Fibroblast of villous mesenchyme (primary cell): ENCODE results near the gene FAM89B. TPM values are rescaled to one million over a fixed set of nuclear protein-coding genes. Genes with fewer than 3 reads are reported as not detected.

Experiments used
- DNase-seq: peaks from one replicate; pipeline ENCODE4 v3.0.0-alpha.2; 2010; ENCODE audit warnings: low read depth
- H3K4me3 ChIP-seq: 2 replicates; pipeline ENCODE4 v1.5.1; 2011; ENCODE audit warnings: low read depth, mild to moderate bottlenecking, low read length
- CTCF ChIP-seq: IDR thresholded peaks from 2 replicates; pipeline ENCODE4 v1.5.1; 2012; ENCODE audit warnings: low read depth, mild to moderate bottlenecking, low read length; ENCODE audit not compliant: insufficient read depth
- total RNA-seq: library from RNA; depleted of rRNA; stranded (reverse); fragments of >200 nt; gene quantifications from 2 replicates; pipeline ENCODE4 v1.2.3, GENCODE V29; 2012

Gene FAM89B
- total RNA-seq, 1 donor, result 19.0 TPM

GRCh38 chr11:65609665-65610064, 37.3 kb downstream of the FAM89B start:
- no peak overlapping the region for H3K4me3 ChIP-seq
- TF ChIP-seq CTCF, result no peak
- no peak for DNase-seq

- no peak for DNase-seq
- H3K4me3 ChIP-seq, result no peak overlapping the region
- TF ChIP-seq CTCF, result no peak
These were observed 38.1 kb downstream of the FAM89B start for GRCh38 chr11:65610404-65610803.

- no peak for DNase-seq
- peak overlapping the region; percentile 89 for H3K4me3 ChIP-seq
- TF ChIP-seq CTCF, result no peak
These were observed 38.9 kb downstream of the FAM89B start for GRCh38 chr11:65611028-65611757.

GRCh38 chr11:65611758-65612603, 39.6 kb downstream of the FAM89B start:
- DNase-seq, result no peak
- peak overlapping the region; percentile 89 for H3K4me3 ChIP-seq
- no peak for TF ChIP-seq CTCF

- DNase-seq, result no peak
- H3K4me3 ChIP-seq, result peak overlapping the region; percentile 89
- TF ChIP-seq CTCF, result no peak
These were observed 40.4 kb downstream of the FAM89B start for GRCh38 chr11:65612691-65613090.

GRCh38 chr11:65613091-65613928, 41.0 kb downstream of the FAM89B start:
- H3K4me3 ChIP-seq, result peak overlapping the region; percentile 89
- TF ChIP-seq CTCF, result no peak
- DNase-seq, result no peak
